ENCODE results near the gene CEMIP2. TPM values are rescaled to one million over a fixed set of nuclear protein-coding genes. Genes with fewer than 3 reads are reported as not detected.

Gene CEMIP2
- total RNA-seq, 3 donors from 2014 or later (not counting 1 experiment from before 2014, with no cell fraction given): 204 to 326 (median 230) TPM

- H3K4me1 ChIP-seq (ENCODE audit: control insufficient read depth, insufficient read depth, low read length): peaks cover 19% of the 10 kb centered on the region
- DNase-seq: no peak
- no peak overlapping the region for H3K27ac Mint-ChIP-seq
- H3K36me3 ChIP-seq (ENCODE audit: control insufficient read depth, insufficient read depth, low read length): no peaks in the 10 kb centered on the region
- intact Hi-C loops (cut with micrococcal nuclease): no loop called here
- H3K36me3 Mint-ChIP-seq: no peaks in the 10 kb centered on the region
- TF ChIP-seq, protein P1, sequence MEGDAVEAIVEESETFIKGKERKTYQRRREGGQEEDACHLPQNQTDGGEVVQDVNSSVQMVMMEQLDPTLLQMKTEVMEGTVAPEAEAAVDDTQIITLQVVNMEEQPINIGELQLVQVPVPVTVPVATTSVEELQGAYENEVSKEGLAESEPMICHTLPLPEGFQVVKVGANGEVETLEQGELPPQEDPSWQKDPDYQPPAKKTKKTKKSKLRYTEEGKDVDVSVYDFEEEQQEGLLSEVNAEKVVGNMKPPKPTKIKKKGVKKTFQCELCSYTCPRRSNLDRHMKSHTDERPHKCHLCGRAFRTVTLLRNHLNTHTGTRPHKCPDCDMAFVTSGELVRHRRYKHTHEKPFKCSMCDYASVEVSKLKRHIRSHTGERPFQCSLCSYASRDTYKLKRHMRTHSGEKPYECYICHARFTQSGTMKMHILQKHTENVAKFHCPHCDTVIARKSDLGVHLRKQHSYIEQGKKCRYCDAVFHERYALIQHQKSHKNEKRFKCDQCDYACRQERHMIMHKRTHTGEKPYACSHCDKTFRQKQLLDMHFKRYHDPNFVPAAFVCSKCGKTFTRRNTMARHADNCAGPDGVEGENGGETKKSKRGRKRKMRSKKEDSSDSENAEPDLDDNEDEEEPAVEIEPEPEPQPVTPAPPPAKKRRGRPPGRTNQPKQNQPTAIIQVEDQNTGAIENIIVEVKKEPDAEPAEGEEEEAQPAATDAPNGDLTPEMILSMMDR (IDR thresholded peaks at IDR 0.05): no peak
- no peaks in the 10 kb centered on the region for H3K9me3 Mint-ChIP-seq
- H3K4me1 Mint-ChIP-seq: peaks cover 27 to 33% of the 10 kb centered on the region in 2 donors
- no peak overlapping the region for H3K4me3 Mint-ChIP-seq
- H3K27me3 Mint-ChIP-seq (ENCODE audit: low read depth in 2 of 2): no peaks in the 10 kb centered on the region
- H3K4me3 ChIP-seq (ENCODE audit: low read length): no peak overlapping the region
- H3K27me3 ChIP-seq (ENCODE audit: control insufficient read depth, insufficient read depth, low read length): no peaks in the 10 kb centered on the region
- 100% methylated on average over 1 of the region's 1 CpG for WGBS (ENCODE audit: insufficient coverage)
- no peak for ATAC-seq
- H3K9me3 ChIP-seq (ENCODE audit: control insufficient read depth, insufficient read depth, low read length): no peaks in the 10 kb centered on the region
- H3K27ac ChIP-seq (ENCODE audit: low read length): no peak overlapping the region
These were observed 22.0 kb upstream of the CEMIP2 start for GRCh38 chr9:71790296-71790695.

GRCh38 chr9:71783120-71783523, 14.8 kb upstream of the CEMIP2 start:
- DNase-seq: peak; percentile 85 to 96
- H3K27ac ChIP-seq (ENCODE audit: low read length): peak overlapping the region; percentile 87
- H3K9me3 ChIP-seq (ENCODE audit: control insufficient read depth, insufficient read depth, low read length): no peaks in the 10 kb centered on the region
- TF ChIP-seq, protein P1 (IDR thresholded peaks at IDR 0.05): no peak
- Mint-ChIP-seq H3K27ac (peak overlapping the region; percentile 94 to 98), H3K27me3 (ENCODE audit: low read depth in 2 of 2) (no peaks in the 10 kb centered on the region), H3K4me1 (peaks cover 59 to 63% of the 10 kb centered on the region in 2 donors), H3K4me3 (peak overlapping the region; percentile 69), H3K36me3 (peaks cover 6% of the 10 kb centered on the region), H3K9me3 (no peaks in the 10 kb centered on the region)
- no peaks in the 10 kb centered on the region for H3K27me3 ChIP-seq (ENCODE audit: control insufficient read depth, insufficient read depth, low read length)
- ATAC-seq: peak; percentile 86 to 97 (median 89)
- WGBS (ENCODE audit: insufficient coverage): 19% methylated on average over 9 of the region's 9 CpGs
- peaks cover 45% of the 10 kb centered on the region for H3K4me1 ChIP-seq (ENCODE audit: control insufficient read depth, insufficient read depth, low read length)
- no peaks in the 10 kb centered on the region for H3K36me3 ChIP-seq (ENCODE audit: control insufficient read depth, insufficient read depth, low read length)
- intact Hi-C loops (cut with micrococcal nuclease): loop anchor here (1.0 to 5.0 kb wide), 6 partner anchors 8 to 1369 kb away; partner anchors contain the start of genes ABHD17B, ANXA1, C9orf85 and CEMIP2
- H3K4me3 ChIP-seq (ENCODE audit: low read length): no peak overlapping the region

DNA sequence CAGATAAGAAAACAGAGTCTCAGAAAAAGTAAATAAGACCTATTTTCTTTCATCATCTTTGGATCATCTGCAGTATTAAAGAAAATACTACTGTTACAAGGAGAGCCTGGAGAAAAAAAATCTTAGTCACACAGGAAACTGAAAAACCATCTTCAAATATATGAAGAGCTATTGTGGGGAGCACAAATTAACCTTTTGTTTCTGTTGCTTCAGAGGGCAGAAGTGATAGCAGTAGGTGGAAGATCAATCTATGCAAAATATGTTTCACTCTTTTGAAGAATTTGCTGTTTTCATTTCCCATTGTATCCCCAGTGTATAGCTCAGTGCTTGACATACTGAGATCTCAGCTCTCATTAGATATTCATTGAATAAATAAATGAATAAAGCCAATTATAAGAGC, 13.1 kb upstream of the CEMIP2 start:
- peak overlapping the region; percentile 78 for H3K4me3 Mint-ChIP-seq
- intact Hi-C loops (cut with micrococcal nuclease): loop anchor here (5.0 kb wide), 3 partner anchors 116 to 1371 kb away; partner anchors contain the start of genes ABHD17B, ANXA1 and C9orf85
- H3K4me3 ChIP-seq (ENCODE audit: low read length): no peak overlapping the region

More for the DNA sequence above, 13.1 kb upstream of the CEMIP2 start:
- H3K27me3 ChIP-seq (ENCODE audit: control insufficient read depth, insufficient read depth, low read length): no peaks in the 10 kb centered on the region
- peaks cover 61 to 65% of the 10 kb centered on the region in 2 donors for H3K4me1 Mint-ChIP-seq
- H3K4me1 ChIP-seq (ENCODE audit: control insufficient read depth, insufficient read depth, low read length): peaks cover 45% of the 10 kb centered on the region
- no peaks in the 10 kb centered on the region for H3K36me3 ChIP-seq (ENCODE audit: control insufficient read depth, insufficient read depth, low read length)
- H3K9me3 Mint-ChIP-seq: no peaks in the 10 kb centered on the region
- H3K27ac ChIP-seq (ENCODE audit: low read length): peak overlapping the region; percentile 87
- peak in 2 of 3 donors; percentile 19 to 24 for ATAC-seq
- H3K9me3 ChIP-seq (ENCODE audit: control insufficient read depth, insufficient read depth, low read length): no peaks in the 10 kb centered on the region
- no peaks in the 10 kb centered on the region for H3K27me3 Mint-ChIP-seq (ENCODE audit: low read depth in 2 of 2)
- DNase-seq: peak in 1 of 2 donors; percentile 49
- peaks cover 6% of the 10 kb centered on the region for H3K36me3 Mint-ChIP-seq
- H3K27ac Mint-ChIP-seq: peak overlapping the region; percentile 94 to 98
- TF ChIP-seq, protein P1 (IDR thresholded peaks at IDR 0.05): no peak

Data from natural killer cell (primary cell).